WTC11 (cell line): ENCODE results near the gene CS.
A peak's percentile ranks its signal among the peaks of the same experiment; 100 is the strongest.

Source experiments
- ETV6 ChIP-seq: sonication (generic); formaldehyde crosslinking; IDR thresholded peaks from 2 replicates; pipeline ENCODE4 v1.8.1; 2022; ENCODE audit warnings: mild to moderate bottlenecking, missing genetic modification reagents
- TF ChIP-seq, protein P1 (sequence below): fragments of 200-600 bp; IDR thresholded peaks from 2 replicates; pipeline ENCODE4 v1.8.0; 2022; ENCODE audit warnings: antibody characterized with exemption
- TF ChIP-seq, protein P2 (sequence below): sonication (generic); formaldehyde crosslinking; IDR thresholded peaks from 2 replicates; pipeline ENCODE4 v1.8.1; 2023; ENCODE audit warnings: mild to moderate bottlenecking, moderate library complexity, missing genetic modification reagents

DNA sequence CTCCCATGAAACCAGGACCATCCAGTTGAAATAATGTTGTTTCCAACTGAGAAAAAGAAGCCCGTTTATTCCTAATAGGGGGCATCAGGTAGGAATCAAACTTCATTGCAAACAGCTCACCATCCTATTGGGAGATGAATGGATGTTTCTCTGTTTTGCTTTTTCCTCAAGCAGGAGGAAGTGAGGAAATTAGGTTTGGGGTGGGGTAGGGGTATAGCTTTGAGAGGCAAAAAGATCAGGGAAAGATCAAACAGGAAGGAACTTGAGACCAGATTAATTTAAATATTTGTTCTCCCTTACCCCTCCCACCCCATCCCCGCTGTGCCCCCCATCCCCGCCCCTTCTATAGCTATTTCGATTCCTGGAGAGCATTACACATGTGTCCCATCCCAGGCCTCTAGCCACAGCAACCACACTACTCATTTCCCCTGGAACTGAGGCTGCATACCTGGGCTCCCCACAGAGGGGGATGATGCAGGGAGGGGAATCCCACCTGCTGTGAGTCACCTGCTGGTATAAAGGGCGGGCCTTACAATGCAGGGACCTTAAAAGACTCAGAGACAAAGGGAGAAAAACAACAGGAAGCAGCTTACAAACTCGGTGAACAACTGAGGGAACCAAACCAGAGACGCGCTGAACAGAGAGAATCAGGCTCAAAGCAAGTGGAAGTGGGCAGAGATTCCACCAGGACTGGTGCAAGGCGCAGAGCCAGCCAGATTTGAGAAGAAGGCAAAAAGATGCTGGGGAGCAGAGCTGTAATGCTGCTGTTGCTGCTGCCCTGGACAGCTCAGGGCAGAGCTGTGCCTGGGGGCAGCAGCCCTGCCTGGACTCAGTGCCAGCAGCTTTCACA lies 38.4 kb upstream of the CS start, which contains the start of gene IL23A:
- TF ChIP-seq, protein P1, sequence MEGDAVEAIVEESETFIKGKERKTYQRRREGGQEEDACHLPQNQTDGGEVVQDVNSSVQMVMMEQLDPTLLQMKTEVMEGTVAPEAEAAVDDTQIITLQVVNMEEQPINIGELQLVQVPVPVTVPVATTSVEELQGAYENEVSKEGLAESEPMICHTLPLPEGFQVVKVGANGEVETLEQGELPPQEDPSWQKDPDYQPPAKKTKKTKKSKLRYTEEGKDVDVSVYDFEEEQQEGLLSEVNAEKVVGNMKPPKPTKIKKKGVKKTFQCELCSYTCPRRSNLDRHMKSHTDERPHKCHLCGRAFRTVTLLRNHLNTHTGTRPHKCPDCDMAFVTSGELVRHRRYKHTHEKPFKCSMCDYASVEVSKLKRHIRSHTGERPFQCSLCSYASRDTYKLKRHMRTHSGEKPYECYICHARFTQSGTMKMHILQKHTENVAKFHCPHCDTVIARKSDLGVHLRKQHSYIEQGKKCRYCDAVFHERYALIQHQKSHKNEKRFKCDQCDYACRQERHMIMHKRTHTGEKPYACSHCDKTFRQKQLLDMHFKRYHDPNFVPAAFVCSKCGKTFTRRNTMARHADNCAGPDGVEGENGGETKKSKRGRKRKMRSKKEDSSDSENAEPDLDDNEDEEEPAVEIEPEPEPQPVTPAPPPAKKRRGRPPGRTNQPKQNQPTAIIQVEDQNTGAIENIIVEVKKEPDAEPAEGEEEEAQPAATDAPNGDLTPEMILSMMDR: no peak
- TF ChIP-seq, protein P2, sequence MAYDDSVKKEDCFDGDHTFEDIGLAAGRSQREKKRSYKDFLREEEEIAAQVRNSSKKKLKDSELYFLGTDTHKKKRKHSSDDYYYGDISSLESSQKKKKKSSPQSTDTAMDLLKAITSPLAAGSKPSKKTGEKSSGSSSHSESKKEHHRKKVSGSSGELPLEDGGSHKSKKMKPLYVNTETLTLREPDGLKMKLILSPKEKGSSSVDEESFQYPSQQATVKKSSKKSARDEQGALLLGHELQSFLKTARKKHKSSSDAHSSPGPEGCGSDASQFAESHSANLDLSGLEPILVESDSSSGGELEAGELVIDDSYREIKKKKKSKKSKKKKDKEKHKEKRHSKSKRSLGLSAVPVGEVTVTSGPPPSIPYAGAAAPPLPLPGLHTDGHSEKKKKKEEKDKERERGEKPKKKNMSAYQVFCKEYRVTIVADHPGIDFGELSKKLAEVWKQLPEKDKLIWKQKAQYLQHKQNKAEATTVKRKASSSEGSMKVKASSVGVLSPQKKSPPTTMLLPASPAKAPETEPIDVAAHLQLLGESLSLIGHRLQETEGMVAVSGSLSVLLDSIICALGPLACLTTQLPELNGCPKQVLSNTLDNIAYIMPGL: no peak
- TF ChIP-seq ETV6 (CRISPR knock-in tag): peak; percentile 55; the same call in 1 of the 2 replicates
